HepG2 (cell line): ENCODE data around the gene MAP2K5. TPM values are rescaled to one million over a fixed set of nuclear protein-coding genes. Genes with fewer than 3 reads are reported as not detected.

Experiments
- ATAC-seq: fragments of 200-7000 bp; cut with Tn5 transposase; 3 replicates; pipeline ENCODE4 v1.9.1; 2020; ENCODE audit warnings: mild to moderate bottlenecking, moderate library complexity
- BruUV-seq: library from RNA; stranded (reverse); fragments of 400-500 nt; replicated peaks from 2 replicates; lab custom pipeline; 2021; lab: Mats Ljungman, UMichigan
- CTCF ChIA-PET: fragments of 300-600 bp; formaldehyde crosslinking; extraction: SDS; loops from one replicate; lab custom pipeline; 2021; ENCODE audit warnings: low total read pairs, inconsistent platforms, low intra/inter-chr PET ratio; lab: Yijun Ruan, JAX
- POLR2A ChIA-PET: fragments of 350-600 bp; sonication (Branson Sonifier 250); formaldehyde crosslinking; loops from one replicate; lab custom pipeline; 2020; ENCODE audit warnings: antibody characterized with exemption, inconsistent platforms; lab: Yijun Ruan, JAX
- DNase-seq: peaks from one replicate; pipeline ENCODE4 v3.0.0-alpha.2; 2015; ENCODE audit warnings: low spot score
- FAIRE-seq: peaks from 3 replicates; lab custom pipeline; 2011; peaks lifted over from hg19 to GRCh38; lab: Jason Lieb, UNC
- H2AFZ ChIP-seq: one replicate; pipeline ENCODE4 v1.6.1; 2011; ENCODE audit warnings: low read length, inconsistent platforms
- H3K27ac ChIP-seq: fragments of 300-600 bp; 3 replicates; pipeline ENCODE4 v1.8.0; 2011; ENCODE audit warnings: mixed run types, mild to moderate bottlenecking, mixed read lengths, low read length, inconsistent platforms; ENCODE audit not compliant: insufficient read depth; ENCODE audit errors: extremely low read length
- H3K27me3 ChIP-seq, 2 experiments: fragments of 200-600 bp in 1 of 2; 2 replicates in 1 of 2; 3 replicates in 1 of 2; pipeline versions ENCODE4 v1.6.0 to v1.8.0; 2011; ENCODE audit warnings: low read length in 2 of 2, mild to moderate bottlenecking in 2 of 2, moderate library complexity in 2 of 2, inconsistent platforms in 1 of 2; ENCODE audit not compliant: insufficient read depth in 2 of 2, control insufficient read depth in 1 of 2
- H3K36me3 ChIP-seq, 2 experiments: fragments of 200-600 bp in 1 of 2; replicated peaks in 1 of 2; 2 replicates in 1 of 2; 3 replicates in 1 of 2; pipeline versions ENCODE4 v1.5.1 to v1.8.0; 2011; ENCODE audit warnings: low read length in 2 of 2, inconsistent platforms in 1 of 2; ENCODE audit not compliant: insufficient read depth in 2 of 2, control insufficient read depth in 1 of 2
- H3K4me1 ChIP-seq: 2 replicates; pipeline ENCODE4 v1.5.1; 2012; ENCODE audit warnings: low read length, inconsistent platforms; ENCODE audit not compliant: insufficient read depth
- H3K4me2 ChIP-seq: 2 replicates; pipeline ENCODE4 v1.6.0; 2011; ENCODE audit warnings: low read depth, low read length, inconsistent platforms
- H3K4me3 ChIP-seq, 3 experiments: fragments of 200-600 bp in 1 of 3; sonication (generic), shearing (Covaris generic) in 1 of 3; replicated peaks in 1 of 3; 2 replicates each; pipeline ENCODE4 v1.5.1; 2011 to 2016; ENCODE audit warnings: low read length in 3 of 3, inconsistent platforms in 2 of 3, low read depth in 2 of 3, mild to moderate bottlenecking in 2 of 3, control low read depth in 1 of 3, mixed read lengths in 1 of 3; ENCODE audit not compliant: insufficient read depth in 1 of 3
- H3K79me2 ChIP-seq: one replicate; pipeline ENCODE4 v1.6.1; 2011; ENCODE audit warnings: low read length, inconsistent platforms; ENCODE audit not compliant: insufficient read depth
- H3K9ac ChIP-seq: 2 replicates; pipeline ENCODE4 v1.6.0; 2011; ENCODE audit warnings: mild to moderate bottlenecking, low read depth, low read length, inconsistent platforms; ENCODE audit not compliant: insufficient read depth
- H3K9me3 ChIP-seq: 2 replicates; pipeline ENCODE4 v1.5.1; 2012; ENCODE audit warnings: mild to moderate bottlenecking, low read length
- H4K20me1 ChIP-seq: 2 replicates; pipeline ENCODE4 v1.6.0; 2011; ENCODE audit warnings: inconsistent platforms, mild to moderate bottlenecking, low read length, moderate library complexity; ENCODE audit not compliant: insufficient read depth
- CEBPB ChIP-seq: IDR thresholded peaks from 2 replicates; pipeline ENCODE4 v1.6.1; 2011; ENCODE audit warnings: low read depth, low read length, improper control_type of control experiment, borderline replicate concordance
- RXRB ChIP-seq: IDR thresholded peaks from 2 replicates; pipeline ENCODE4 v1.6.1; 2016; ENCODE audit warnings: borderline replicate concordance, missing genetic modification reagents, missing compliant biosample characterization
- SAP130 ChIP-seq: IDR thresholded peaks from 2 replicates; pipeline ENCODE4 v1.6.1; 2016; ENCODE audit warnings: low read depth
- ZNF646 ChIP-seq: sonication (generic); formaldehyde crosslinking; IDR thresholded peaks from 2 replicates; pipeline ENCODE4 v1.9.0; 2021; ENCODE audit warnings: mild to moderate bottlenecking, missing genetic modification reagents
- WGBS: methylation state at CpG from one replicate; pipeline ENCODE4 v1.1.6; 2017; ENCODE audit warnings: low lambda C conversion rate; 5-methylcytosine and 5-hydroxymethylcytosine counted together
- in situ Hi-C: cut with HindIII; loops from 2 replicates; pipeline ENCODE4 v1.10.0; 2017; ENCODE audit warnings: low pct_unique_long_range_greater_than_20kb; ENCODE audit not compliant: extremely low pct_ligation_motif_present
- intact Hi-C: fragments of 100-400 bp; cut with micrococcal nuclease; formaldehyde crosslinking; loops from one replicate; pipeline ENCODE4 v1.10.0; 2022; ENCODE audit not compliant: unreplicated experiment
- polyA plus RNA-seq, 8 experiments: library from polyadenylated mRNA; depleted of rRNA in 3 of 8; stranded (reverse) in 7 of 8; unstranded in 1 of 8; fragments of >200 nt; fragmentation: Illumina TruSeq in 4 of 8; extraction: Trizol in 4 of 8; gene quantifications; 2 replicates each; pipeline versions ENCODE4 v1.2.1 to v1.2.3, GENCODE V29; 2011 to 2016; ENCODE audit warnings: low read depth in 4 of 8, missing spikeins in 1 of 8, mixed read lengths in 1 of 8; ENCODE audit not compliant: insufficient read depth in 1 of 8
- total RNA-seq, 5 experiments: library from RNA; depleted of rRNA; stranded (reverse); fragments of >200 nt; fragmentation: Illumina TruSeq; extraction: Trizol; gene quantifications; 2 replicates each; pipeline ENCODE4 v1.2.3, GENCODE V29; 2016; ENCODE audit warnings: low read depth in 1 of 5

MAP2K5 gene
- total and polyA plus RNA-seq, 2 of the 13 experiments (the other 11 are each of a cell fraction or from before 2014, with no cell fraction given) = 4.0 to 4.3 TPM

DNA sequence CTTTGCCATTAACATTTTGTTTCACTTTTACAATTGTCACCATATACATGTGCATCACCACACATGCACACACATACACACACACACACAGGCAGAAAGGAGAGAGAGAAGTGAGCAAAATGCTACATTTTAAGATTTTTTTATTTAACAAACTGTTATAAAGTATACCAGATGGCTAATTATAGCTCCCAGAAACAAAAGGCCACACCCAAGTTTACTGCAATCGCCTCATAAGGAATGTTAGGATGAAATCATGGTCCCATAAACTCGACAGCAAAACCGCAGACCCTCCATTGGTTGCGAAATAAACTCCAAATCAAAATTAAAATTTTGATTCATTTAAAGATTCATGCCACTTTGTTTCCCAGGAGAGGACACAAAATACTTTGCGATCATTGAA is 37.7 kb upstream of the MAP2K5 start:
- no peaks in the 10 kb centered on the region for H3K79me2 ChIP-seq
- ATAC-seq = no peak
- DNase-seq = no peak
- POLR2A ChIA-PET = no interaction called here
- H4K20me1 ChIP-seq = no peaks in the 10 kb centered on the region
- no peaks in the 10 kb centered on the region for H3K9me3 ChIP-seq
- H2AFZ ChIP-seq = no peak overlapping the region
- 96% methylated on average over 5 of the region's 5 CpGs for WGBS
- no peak for FAIRE-seq
- intact Hi-C loops (no loop called here), in situ Hi-C loops (no loop called here)
- H3K4me3 ChIP-seq = no peak overlapping the region
- H3K4me2 ChIP-seq = no peak overlapping the region
- no peak overlapping the region for H3K9ac ChIP-seq
- no peaks in the 10 kb centered on the region for H3K27me3 ChIP-seq
- TF ChIP-seq ZNF646 (CRISPR knock-in tag) = no peak
- TF ChIP-seq SAP130 (CRISPR knock-in tag) = no peak
- TF ChIP-seq CEBPB = peak; percentile 42; the same call in 1 of the 2 replicates
- no peak for TF ChIP-seq RXRB (CRISPR knock-in tag)
- CTCF ChIA-PET = no interaction called here
- 0 out of 2 replicates have a peak, but pooled peaks cover 5% of the 10 kb centered on the region for H3K4me1 ChIP-seq
- no peak overlapping the region for H3K27ac ChIP-seq
- BruUV-seq = no TSS peak
- H3K36me3 ChIP-seq = no peaks in the 10 kb centered on the region
